T-helper 2 cell treated with Interferon-gamma antibody and Interleukin-4, amounts not matched to agents 5 μg/mL and 100 μg/mL, for 36 hours (primary cell): ENCODE data around the gene LAMTOR4.
A peak's percentile ranks its signal among the peaks of the same experiment; 100 is the strongest.

ENCODE experiments used
- DNase-seq: peaks from one replicate; pipeline ENCODE4 v3.0.0; 2021; ENCODE audit warnings: low spot score
- H3K27ac Mint-ChIP-seq: one replicate; pipeline ENCODE4 v1.8.0; 2021; ENCODE audit warnings: mild to moderate bottlenecking, mixed read lengths
- H3K27me3 Mint-ChIP-seq: one replicate; pipeline ENCODE4 v1.8.0; 2021; ENCODE audit warnings: low read depth, mixed read lengths
- H3K36me3 Mint-ChIP-seq: one replicate; pipeline ENCODE4 v1.8.0; 2021; ENCODE audit warnings: low read depth, mixed read lengths
- H3K4me1 Mint-ChIP-seq: one replicate; pipeline ENCODE4 v1.8.0; 2021; ENCODE audit warnings: low read depth, mixed read lengths
- H3K4me3 Mint-ChIP-seq: one replicate; pipeline ENCODE4 v1.8.0; 2022; ENCODE audit warnings: mild to moderate bottlenecking, moderate library complexity, mixed read lengths
- H3K9me3 Mint-ChIP-seq: one replicate; pipeline ENCODE4 v1.8.0; 2021; ENCODE audit warnings: mixed read lengths

LAMTOR4 gene

GRCh38 chr7:100166317-100166940 lies 17.7 kb downstream of the LAMTOR4 start:
- H3K4me3 Mint-ChIP-seq = peak overlapping the region; percentile 71
- DNase-seq = no peak
- H3K27me3 Mint-ChIP-seq = peaks cover 9% of the 10 kb centered on the region
- H3K4me1 Mint-ChIP-seq = peaks cover 60% of the 10 kb centered on the region
- H3K27ac Mint-ChIP-seq = peak overlapping the region; percentile 71
- no peaks in the 10 kb centered on the region for H3K9me3 Mint-ChIP-seq
- H3K36me3 Mint-ChIP-seq = peaks cover 3% of the 10 kb centered on the region

GRCh38 chr7:100166970-100167911 lies 18.5 kb downstream of the LAMTOR4 start:
- H3K27me3 Mint-ChIP-seq = peaks cover 11% of the 10 kb centered on the region
- H3K4me3 Mint-ChIP-seq = peak overlapping the region; percentile 71
- H3K4me1 Mint-ChIP-seq = peaks cover 63% of the 10 kb centered on the region

GRCh38 chr7:100167912-100168323 lies 19.2 kb downstream of the LAMTOR4 start:
- H3K36me3 Mint-ChIP-seq = peaks cover 3% of the 10 kb centered on the region
- peaks cover 59% of the 10 kb centered on the region for H3K4me1 Mint-ChIP-seq
- H3K9me3 Mint-ChIP-seq = no peaks in the 10 kb centered on the region
- peak overlapping the region; percentile 71 for H3K4me3 Mint-ChIP-seq
- peaks cover 11% of the 10 kb centered on the region for H3K27me3 Mint-ChIP-seq
- H3K27ac Mint-ChIP-seq = peak overlapping the region; percentile 67
- DNase-seq = no peak

More at GRCh38 chr7:100166970-100167911, 18.5 kb downstream of the LAMTOR4 start:
- H3K27ac Mint-ChIP-seq = peak overlapping the region; percentile 71
- DNase-seq = no peak
- H3K9me3 Mint-ChIP-seq = no peaks in the 10 kb centered on the region
- H3K36me3 Mint-ChIP-seq = peaks cover 3% of the 10 kb centered on the region

- no peak for DNase-seq
- peak overlapping the region; percentile 67 for H3K27ac Mint-ChIP-seq
- no peaks in the 10 kb centered on the region for H3K9me3 Mint-ChIP-seq
- H3K36me3 Mint-ChIP-seq = peaks cover 8% of the 10 kb centered on the region
- peak overlapping the region; percentile 71 for H3K4me3 Mint-ChIP-seq
- H3K4me1 Mint-ChIP-seq = peaks cover 46% of the 10 kb centered on the region
- H3K27me3 Mint-ChIP-seq = peaks cover 11% of the 10 kb centered on the region
These were observed 20.6 kb downstream of the LAMTOR4 start for GRCh38 chr7:100169147-100169850.

GRCh38 chr7:100170101-100170897 lies 21.6 kb downstream of the LAMTOR4 start:
- peaks cover 46% of the 10 kb centered on the region for H3K4me1 Mint-ChIP-seq
- DNase-seq = no peak
- H3K27ac Mint-ChIP-seq = peak overlapping the region; percentile 60
- no peaks in the 10 kb centered on the region for H3K9me3 Mint-ChIP-seq
- H3K27me3 Mint-ChIP-seq = peaks cover 11% of the 10 kb centered on the region
- peak overlapping the region; percentile 70 for H3K4me3 Mint-ChIP-seq
- peaks cover 8% of the 10 kb centered on the region for H3K36me3 Mint-ChIP-seq

GRCh38 chr7:100171087-100171681 lies 22.5 kb downstream of the LAMTOR4 start:
- H3K4me1 Mint-ChIP-seq = peaks cover 45% of the 10 kb centered on the region
- H3K27me3 Mint-ChIP-seq = peaks cover 11% of the 10 kb centered on the region
- peak overlapping the region; percentile 70 for H3K4me3 Mint-ChIP-seq
- DNase-seq = no peak
- peaks cover 8% of the 10 kb centered on the region for H3K36me3 Mint-ChIP-seq
- no peaks in the 10 kb centered on the region for H3K9me3 Mint-ChIP-seq
- H3K27ac Mint-ChIP-seq = no peak overlapping the region

- DNase-seq = no peak
- H3K27ac Mint-ChIP-seq = no peak overlapping the region
- H3K27me3 Mint-ChIP-seq = peaks cover 11% of the 10 kb centered on the region
- H3K36me3 Mint-ChIP-seq = peaks cover 8% of the 10 kb centered on the region
- peak overlapping the region; percentile 61 for H3K4me3 Mint-ChIP-seq
- H3K4me1 Mint-ChIP-seq = peaks cover 45% of the 10 kb centered on the region
- no peaks in the 10 kb centered on the region for H3K9me3 Mint-ChIP-seq
These were observed 23.1 kb downstream of the LAMTOR4 start for GRCh38 chr7:100171840-100172239.

GRCh38 chr7:100173806-100174495 lies 25.2 kb downstream of the LAMTOR4 start:
- Mint-ChIP-seq H3K27ac (no peak overlapping the region), H3K4me1 (peaks cover 27% of the 10 kb centered on the region)

GRCh38 chr7:100174582-100174981 lies 25.9 kb downstream of the LAMTOR4 start:
- Mint-ChIP-seq H3K27ac (no peak overlapping the region), H3K4me1 (peaks cover 27% of the 10 kb centered on the region)

More at GRCh38 chr7:100173806-100174495, 25.2 kb downstream of the LAMTOR4 start:
- Mint-ChIP-seq H3K4me3 (no peak overlapping the region), H3K36me3 (peaks cover 8% of the 10 kb centered on the region), H3K27me3 (peaks cover 11% of the 10 kb centered on the region), H3K9me3 (no peaks in the 10 kb centered on the region)
- no peak for DNase-seq

GRCh38 chr7:100175296-100175935 lies 26.7 kb downstream of the LAMTOR4 start:
- Mint-ChIP-seq H3K4me3 (peak overlapping the region; percentile 51), H3K27me3 (peaks cover 7% of the 10 kb centered on the region), H3K9me3 (peaks cover 2% of the 10 kb centered on the region), H3K27ac (no peak overlapping the region), H3K36me3 (peaks cover 10% of the 10 kb centered on the region), H3K4me1 (peaks cover 25% of the 10 kb centered on the region)
- no peak for DNase-seq

More at GRCh38 chr7:100174582-100174981, 25.9 kb downstream of the LAMTOR4 start:
- peaks cover 8% of the 10 kb centered on the region for H3K36me3 Mint-ChIP-seq
- no peaks in the 10 kb centered on the region for H3K9me3 Mint-ChIP-seq
- H3K27me3 Mint-ChIP-seq = peaks cover 9% of the 10 kb centered on the region
- DNase-seq = no peak
- H3K4me3 Mint-ChIP-seq = no peak overlapping the region

- peaks cover 2% of the 10 kb centered on the region for H3K27me3 Mint-ChIP-seq
- DNase-seq = no peak
- peaks cover 28% of the 10 kb centered on the region for H3K4me1 Mint-ChIP-seq
- H3K4me3 Mint-ChIP-seq = peak overlapping the region; percentile 83
- peaks cover 10% of the 10 kb centered on the region for H3K36me3 Mint-ChIP-seq
- H3K9me3 Mint-ChIP-seq = peaks cover 4% of the 10 kb centered on the region
- H3K27ac Mint-ChIP-seq = no peak overlapping the region
These were observed 27.7 kb downstream of the LAMTOR4 start for GRCh38 chr7:100176096-100177044.
